Sigmoid colon (tissue), 7 donors: ENCODE results near the gene ARL8A. TPM values are rescaled to one million over a fixed set of nuclear protein-coding genes. Genes with fewer than 3 reads are reported as not detected.

Experiments used
- DNase-seq: peaks from one replicate; pipeline ENCODE4 v3.0.0-alpha.2; 2019
- H3K27ac ChIP-seq, 4 donors: fragments of 200-600 bp; sonication (generic); one replicate each; pipeline ENCODE4 v1.5.1; 2016 to 2019; ENCODE audit warnings: mild to moderate bottlenecking in 1 of 4
- H3K27me3 ChIP-seq, 3 donors: fragments of 200-600 bp; sonication (generic); one replicate each; pipeline ENCODE4 v1.5.1; 2019; ENCODE audit warnings: mild to moderate bottlenecking in 1 of 3
- H3K36me3 ChIP-seq, 4 donors: fragments of 200-600 bp; sonication (generic); one replicate each; pipeline ENCODE4 v1.5.1; 2016 to 2019
- H3K4me1 ChIP-seq, 4 donors: fragments of 200-600 bp; sonication (generic); one replicate each; pipeline ENCODE4 v1.5.1; 2017 to 2019
- H3K4me3 ChIP-seq, 4 donors: fragments of 200-600 bp; sonication (generic); one replicate each; pipeline ENCODE4 v1.5.1; 2017 to 2019; ENCODE audit warnings: mild to moderate bottlenecking in 2 of 4, moderate library complexity in 1 of 4
- H3K9me3 ChIP-seq, 4 donors: fragments of 200-600 bp in 3 of 4; sonication (generic) in 3 of 4; one replicate each; pipeline versions ENCODE4 v1.5.1 to v1.6.1; 2013 to 2019
- EP300 ChIP-seq, 4 donors: sonication (generic); formaldehyde crosslinking; IDR thresholded peaks; one replicate each; pipeline ENCODE4 v1.6.1; 2017; ENCODE audit warnings: antibody characterized with exemption in 4 of 4
- POLR2A ChIP-seq, 2 donors: fragments of 450-650 bp; IDR thresholded peaks; one replicate each; pipeline ENCODE4 v1.6.1; 2016; ENCODE audit warnings: antibody characterized with exemption in 2 of 2, mild to moderate bottlenecking in 2 of 2, moderate library complexity in 2 of 2
- POLR2AphosphoS5 ChIP-seq, 4 donors: sonication (generic); formaldehyde crosslinking; IDR thresholded peaks; one replicate each; pipeline ENCODE4 v1.6.1; 2017; ENCODE audit warnings: antibody characterized with exemption in 4 of 4
- WGBS, 2 donors: extraction: QIAGEN DNeasy Blood & Tissue Kit; methylation state at CpG; one replicate each; pipeline ENCODE4 v1.1.7; 2013; 5-methylcytosine and 5-hydroxymethylcytosine counted together
- intact Hi-C: fragments of 100-400 bp; cut with DNase I; formaldehyde crosslinking; loops from one replicate; pipeline ENCODE4 v1.15.1; 2023
- polyA plus RNA-seq, 3 donors: library from polyadenylated mRNA; stranded (reverse); fragments of 200-250 nt; gene quantifications; one replicate each; pipeline ENCODE4 v1.2.3, GENCODE V29; 2013
- total RNA-seq, 4 donors: library from RNA; depleted of rRNA; stranded (reverse); fragments of >200 nt; gene quantifications; one replicate each; pipeline ENCODE4 v1.1.0, GENCODE V29; 2016
- TF ChIP-seq, protein P1 (sequence below), 4 experiments: fragments of 450-650 bp in 3 of 4; fragments of 200-600 bp in 1 of 4; IDR thresholded peaks; one replicate each; pipeline ENCODE4 v1.5.1; 2016 to 2019; ENCODE audit warnings: antibody characterized with exemption in 4 of 4, mild to moderate bottlenecking in 3 of 4, moderate library complexity in 2 of 4
- donor health status: healthy with polysubstance abuse.
- donor health status: Bipolar disorder and iron deficiency.
- donor health status: healthy.

The ARL8A gene
- total and polyA plus RNA-seq, 7 donors: 13.8 to 29.0 (median 22.4) TPM

DNA sequence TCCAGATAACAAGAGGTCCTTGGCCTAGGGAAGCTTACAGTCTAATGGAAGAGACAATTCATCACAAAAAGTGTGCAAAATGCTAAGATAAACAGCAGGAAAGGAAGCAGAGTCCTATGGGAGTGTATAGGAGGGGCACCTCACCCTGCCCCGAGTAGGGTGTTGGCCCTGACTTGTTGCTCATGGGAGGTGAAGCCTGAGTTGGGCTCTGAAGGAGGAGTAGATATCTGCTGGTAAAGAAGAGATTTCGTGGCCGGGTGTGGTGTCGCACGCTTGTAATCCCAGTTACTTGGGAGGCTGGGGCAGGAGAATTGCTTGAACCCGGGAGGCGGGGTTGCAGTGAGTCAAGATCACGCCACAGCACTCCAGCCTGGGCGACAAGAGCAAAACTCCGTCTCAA lies 40.5 kb downstream of the ARL8A start:
- 57 to 86% methylated on average over 10 of the region's 10 CpGs for WGBS, 2 donors
- no peaks in the 10 kb centered on the region for H3K36me3 ChIP-seq

DNA sequence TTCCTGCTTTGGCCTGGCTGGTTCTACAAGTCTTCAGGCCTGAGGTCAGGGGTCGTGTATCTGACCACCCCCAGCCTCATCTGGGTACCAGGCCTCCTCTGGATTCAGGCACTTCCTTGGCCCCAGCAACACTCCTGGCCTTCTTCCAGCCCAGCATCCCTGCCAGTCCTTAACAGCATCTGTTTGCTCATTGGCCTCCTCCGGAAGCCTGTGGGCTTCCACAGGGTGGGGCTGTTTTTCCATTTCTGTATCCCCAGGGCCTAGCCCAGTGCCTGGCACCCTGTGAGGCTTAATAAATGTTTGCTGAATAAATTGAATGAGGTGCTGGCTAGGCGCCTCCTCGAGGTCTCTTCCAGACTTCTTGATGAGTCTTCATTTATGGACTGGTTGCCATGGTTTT lies 43.4 kb downstream of the ARL8A start:
- intact Hi-C loops: no loop called here
- H3K27me3 ChIP-seq: peaks cover 0 to 6% (median 0%) of the 10 kb centered on the region in 3 donors
- H3K4me3 ChIP-seq: no peak overlapping the region
- no peak for DNase-seq
- no peaks in the 10 kb centered on the region for H3K9me3 ChIP-seq
- WGBS, 2 donors: 21 to 53% methylated on average over 4 of the region's 4 CpGs
- TF ChIP-seq POLR2AphosphoS5 (IDR thresholded peaks at IDR 0.05) (no peak), POLR2A (IDR thresholded peaks at IDR 0.05) (no peak), EP300 (IDR thresholded peaks at IDR 0.05) (no peak)
- TF ChIP-seq, protein P1, sequence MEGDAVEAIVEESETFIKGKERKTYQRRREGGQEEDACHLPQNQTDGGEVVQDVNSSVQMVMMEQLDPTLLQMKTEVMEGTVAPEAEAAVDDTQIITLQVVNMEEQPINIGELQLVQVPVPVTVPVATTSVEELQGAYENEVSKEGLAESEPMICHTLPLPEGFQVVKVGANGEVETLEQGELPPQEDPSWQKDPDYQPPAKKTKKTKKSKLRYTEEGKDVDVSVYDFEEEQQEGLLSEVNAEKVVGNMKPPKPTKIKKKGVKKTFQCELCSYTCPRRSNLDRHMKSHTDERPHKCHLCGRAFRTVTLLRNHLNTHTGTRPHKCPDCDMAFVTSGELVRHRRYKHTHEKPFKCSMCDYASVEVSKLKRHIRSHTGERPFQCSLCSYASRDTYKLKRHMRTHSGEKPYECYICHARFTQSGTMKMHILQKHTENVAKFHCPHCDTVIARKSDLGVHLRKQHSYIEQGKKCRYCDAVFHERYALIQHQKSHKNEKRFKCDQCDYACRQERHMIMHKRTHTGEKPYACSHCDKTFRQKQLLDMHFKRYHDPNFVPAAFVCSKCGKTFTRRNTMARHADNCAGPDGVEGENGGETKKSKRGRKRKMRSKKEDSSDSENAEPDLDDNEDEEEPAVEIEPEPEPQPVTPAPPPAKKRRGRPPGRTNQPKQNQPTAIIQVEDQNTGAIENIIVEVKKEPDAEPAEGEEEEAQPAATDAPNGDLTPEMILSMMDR (IDR thresholded peaks at IDR 0.05): no peak
- H3K36me3 ChIP-seq: no peaks in the 10 kb centered on the region
- H3K4me1 ChIP-seq: no peaks in the 10 kb centered on the region
- no peak overlapping the region for H3K27ac ChIP-seq

More for the DNA sequence above, 40.5 kb downstream of the ARL8A start:
- TF ChIP-seq POLR2AphosphoS5 (IDR thresholded peaks at IDR 0.05) (no peak), POLR2A (IDR thresholded peaks at IDR 0.05) (no peak), EP300 (IDR thresholded peaks at IDR 0.05) (no peak)
- TF ChIP-seq, protein P1 (IDR thresholded peaks at IDR 0.05): no peak
- H3K9me3 ChIP-seq: no peaks in the 10 kb centered on the region
- H3K4me3 ChIP-seq: no peak overlapping the region
- peaks cover 0 to 6% (median 0%) of the 10 kb centered on the region in 3 donors for H3K27me3 ChIP-seq
- DNase-seq: no peak
- H3K27ac ChIP-seq: no peak overlapping the region
- H3K4me1 ChIP-seq: no peaks in the 10 kb centered on the region
- intact Hi-C loops: no loop called here

DNA sequence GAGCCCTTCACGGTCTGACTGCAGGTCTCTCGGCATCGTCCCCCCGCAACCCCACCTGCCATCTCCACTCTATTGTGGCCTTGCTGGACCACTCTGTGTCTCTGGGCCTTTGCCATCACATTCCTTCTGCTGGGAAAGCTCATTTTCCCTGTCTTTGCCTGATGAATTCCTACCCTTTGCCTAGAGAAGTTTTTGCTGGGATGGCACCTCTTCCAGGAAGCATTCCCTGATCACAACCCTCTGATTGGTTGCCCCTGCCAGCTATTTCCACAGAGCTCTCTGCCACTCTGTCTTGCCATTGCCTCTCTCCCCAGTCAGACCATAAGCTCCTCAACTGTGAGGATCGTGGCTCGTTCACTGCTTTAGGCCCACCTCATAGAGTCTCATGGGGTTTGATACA lies 50.7 kb downstream of the ARL8A start:
- no peak overlapping the region for H3K27ac ChIP-seq
- no peaks in the 10 kb centered on the region for H3K36me3 ChIP-seq
- no peaks in the 10 kb centered on the region for H3K4me1 ChIP-seq
- no peaks in the 10 kb centered on the region for H3K27me3 ChIP-seq
- no peak for DNase-seq
- intact Hi-C loops: no loop called here
- H3K9me3 ChIP-seq: no peaks in the 10 kb centered on the region
- no peak for TF ChIP-seq EP300 (IDR thresholded peaks at IDR 0.05)
- TF ChIP-seq POLR2A (IDR thresholded peaks at IDR 0.05): no peak
- TF ChIP-seq, protein P1 (IDR thresholded peaks at IDR 0.05): no peak
- no peak for TF ChIP-seq POLR2AphosphoS5 (IDR thresholded peaks at IDR 0.05)
- no peak overlapping the region for H3K4me3 ChIP-seq
- WGBS, 2 donors: 94 to 95% methylated on average over 6 of the region's 6 CpGs

DNA sequence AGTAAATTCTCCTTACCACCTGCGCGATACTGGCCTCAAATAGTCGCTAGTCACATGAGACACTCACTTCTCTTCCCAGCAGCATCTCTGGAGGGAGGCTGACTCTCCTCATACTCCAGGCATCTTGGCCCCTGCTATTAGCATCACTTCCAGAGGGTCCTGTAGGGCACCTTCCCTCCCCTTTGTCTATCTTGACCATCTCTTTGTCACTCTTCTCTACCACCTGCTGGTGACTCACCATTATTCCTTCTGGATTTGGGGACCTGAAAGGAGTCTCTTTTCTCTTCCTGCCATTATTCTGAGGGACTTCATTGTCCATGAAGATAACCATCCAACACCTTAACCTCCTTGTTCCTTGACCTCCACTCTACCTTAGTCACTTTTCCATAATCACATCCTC lies 53.5 kb downstream of the ARL8A start:
- intact Hi-C loops: no loop called here
- Histone ChIP-seq H3K4me1 (no peaks in the 10 kb centered on the region), H3K27ac (no peak overlapping the region), H3K4me3 (no peak overlapping the region), H3K27me3 (no peaks in the 10 kb centered on the region), H3K36me3 (no peaks in the 10 kb centered on the region), H3K9me3 (no peaks in the 10 kb centered on the region)
- 95 to 96% methylated on average over 3 of the region's 3 CpGs for WGBS, 2 donors
- DNase-seq: no peak
- TF ChIP-seq, protein P1 (IDR thresholded peaks at IDR 0.05): peak in 1 of 4 experiments; percentile 7
- no peak for TF ChIP-seq POLR2AphosphoS5 (IDR thresholded peaks at IDR 0.05)

DNA sequence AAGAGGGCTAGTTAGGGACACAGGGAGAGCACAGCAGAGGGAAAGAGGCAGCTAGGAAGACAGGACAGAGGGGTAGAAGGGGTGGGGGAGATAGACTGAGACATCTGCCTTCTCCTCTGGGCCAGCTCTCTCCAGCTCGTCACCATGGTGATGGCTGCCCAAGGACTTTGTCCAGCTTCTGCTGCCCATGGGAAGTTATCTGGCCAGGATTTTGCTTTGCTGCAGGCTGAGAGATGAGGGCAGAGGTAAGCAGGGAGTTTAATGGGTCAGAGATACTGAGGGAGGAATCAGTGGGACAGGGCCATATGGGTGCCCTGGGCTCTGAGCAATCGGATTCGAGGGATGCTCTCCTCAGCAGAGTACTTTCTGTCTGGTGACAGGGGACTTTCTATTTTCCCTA lies 56.3 kb downstream of the ARL8A start:
- DNase-seq: no peak
- no peak overlapping the region for H3K4me3 ChIP-seq
- no peaks in the 10 kb centered on the region for H3K36me3 ChIP-seq
- no peaks in the 10 kb centered on the region for H3K27me3 ChIP-seq
- H3K4me1 ChIP-seq: no peaks in the 10 kb centered on the region
- H3K27ac ChIP-seq: no peak overlapping the region
- no peaks in the 10 kb centered on the region for H3K9me3 ChIP-seq
- 46 to 77% methylated on average over 3 of the region's 3 CpGs for WGBS, 2 donors
- TF ChIP-seq, protein P1 (IDR thresholded peaks at IDR 0.05): no peak
- TF ChIP-seq POLR2AphosphoS5 (IDR thresholded peaks at IDR 0.05) (no peak), EP300 (IDR thresholded peaks at IDR 0.05) (no peak), POLR2A (IDR thresholded peaks at IDR 0.05) (no peak)
- intact Hi-C loops: no loop called here
